HepG2 (cell line): ENCODE measurements around the gene RSPRY1. TPM values are rescaled to one million over a fixed set of nuclear protein-coding genes. Genes with fewer than 3 reads are reported as not detected.
A peak's percentile ranks its signal among the peaks of the same experiment; 100 is the strongest.

ENCODE experiments used
- ATF2 ChIP-seq: sonication (generic); formaldehyde crosslinking; IDR thresholded peaks from 2 replicates; pipeline ENCODE4 v1.4.0; 2020; ENCODE audit warnings: missing genetic modification reagents
- DMAP1 ChIP-seq: IDR thresholded peaks from 2 replicates; pipeline ENCODE4 v1.6.1; 2016
- HNF1A ChIP-seq, 2 experiments: sonication (generic) in 1 of 2; formaldehyde crosslinking in 1 of 2; IDR thresholded peaks; 2 replicates each; pipeline versions ENCODE4 v1.4.0 to v1.6.1; 2016 to 2020; ENCODE audit warnings: borderline replicate concordance in 1 of 2, low read depth in 1 of 2, mild to moderate bottlenecking in 1 of 2, missing genetic modification reagents in 1 of 2
- IRX3 ChIP-seq: sonication (generic); formaldehyde crosslinking; IDR thresholded peaks from 2 replicates; pipeline ENCODE4 v1.8.1; 2023; ENCODE audit warnings: mild to moderate bottlenecking, low read depth, missing genetic modification reagents, borderline replicate concordance
- NONO ChIP-seq, 2 experiments: fragments of 450-650 bp in 1 of 2; sonication (generic) in 1 of 2; formaldehyde crosslinking in 1 of 2; IDR thresholded peaks in 1 of 2; conservative IDR thresholded peaks in 1 of 2; 2 replicates each; pipeline versions ENCODE4 v1.6.1 to v1.8.0; 2017 to 2022; ENCODE audit warnings: mild to moderate bottlenecking in 1 of 2, missing genetic modification reagents in 1 of 2, moderate library complexity in 1 of 2
- PTBP1 ChIP-seq: fragments of 200-400 bp; formaldehyde crosslinking; IDR thresholded peaks from 2 replicates; pipeline ENCODE4 v1.6.1; 2018; ENCODE audit warnings: low read length, low read depth; ENCODE audit not compliant: poor library complexity, severe bottlenecking
- RAD51 ChIP-seq: fragments of 450-650 bp; IDR thresholded peaks from 2 replicates; pipeline ENCODE4 v1.6.1; 2016; ENCODE audit warnings: borderline replicate concordance
- SETDB1 ChIP-seq: sonication (generic); formaldehyde crosslinking; IDR thresholded peaks from 2 replicates; pipeline ENCODE4 v1.5.1; 2020; ENCODE audit warnings: missing genetic modification reagents, mild to moderate bottlenecking, borderline replicate concordance
- TBP ChIP-seq: sonication (generic); formaldehyde crosslinking; IDR thresholded peaks from 2 replicates; pipeline ENCODE4 v1.5.0; 2020; ENCODE audit warnings: missing genetic modification reagents
- TBX3 ChIP-seq: fragments of 450-650 bp; IDR thresholded peaks from 2 replicates; pipeline ENCODE4 v1.6.1; 2017; ENCODE audit warnings: antibody characterized with exemption, mild to moderate bottlenecking, inconsistent platforms, borderline replicate concordance
- ZMYM3 ChIP-seq: sonication (generic); formaldehyde crosslinking; IDR thresholded peaks from 2 replicates; pipeline ENCODE4 v1.5.1; 2020; ENCODE audit warnings: mild to moderate bottlenecking, missing genetic modification reagents
- ZNF512B ChIP-seq: sonication (generic); formaldehyde crosslinking; IDR thresholded peaks from 2 replicates; pipeline ENCODE4 v1.5.1; 2020; ENCODE audit warnings: missing genetic modification reagents, mild to moderate bottlenecking, borderline replicate concordance
- ZNF570 ChIP-seq: sonication (generic); formaldehyde crosslinking; IDR thresholded peaks from 2 replicates; pipeline ENCODE4 v1.4.0; 2020; ENCODE audit warnings: mild to moderate bottlenecking, missing genetic modification reagents, borderline replicate concordance
- ZNF839 ChIP-seq: sonication (generic); formaldehyde crosslinking; IDR thresholded peaks from 2 replicates; pipeline ENCODE4 v1.4.0; 2020; ENCODE audit warnings: missing genetic modification reagents, mild to moderate bottlenecking, borderline replicate concordance
- ZNF841 ChIP-seq: sonication (generic); formaldehyde crosslinking; IDR thresholded peaks from 2 replicates; pipeline ENCODE4 v1.8.1; 2023; ENCODE audit warnings: missing genetic modification reagents, borderline replicate concordance
- polyA plus RNA-seq, 8 experiments: library from polyadenylated mRNA; depleted of rRNA in 3 of 8; stranded (reverse) in 7 of 8; unstranded in 1 of 8; fragments of >200 nt; fragmentation: Illumina TruSeq in 4 of 8; extraction: Trizol in 4 of 8; gene quantifications; 2 replicates each; pipeline versions ENCODE4 v1.2.1 to v1.2.3, GENCODE V29; 2011 to 2016; ENCODE audit warnings: low read depth in 4 of 8, missing spikeins in 1 of 8, mixed read lengths in 1 of 8; ENCODE audit not compliant: insufficient read depth in 1 of 8
- total RNA-seq, 5 experiments: library from RNA; depleted of rRNA; stranded (reverse); fragments of >200 nt; fragmentation: Illumina TruSeq; extraction: Trizol; gene quantifications; 2 replicates each; pipeline ENCODE4 v1.2.3, GENCODE V29; 2016; ENCODE audit warnings: low read depth in 1 of 5
- TF ChIP-seq, protein P1 (sequence below): sonication (generic); formaldehyde crosslinking; IDR thresholded peaks from 2 replicates; pipeline ENCODE4 v1.8.0; 2022; ENCODE audit warnings: missing genetic modification reagents, mild to moderate bottlenecking, moderate library complexity, borderline replicate concordance

RSPRY1 gene
- total and polyA plus RNA-seq, 2 of the 13 experiments (the other 11 are each of a cell fraction or from before 2014, with no cell fraction given), result 53.4 to 61.0 TPM

- TF ChIP-seq HNF1A (IDR thresholded peaks at IDR 0.05; ENCODE audit: low read depth) (no peak), HNF1A (CRISPR knock-in tag; IDR thresholded peaks at IDR 0.05; ENCODE audit: borderline replicate concordance) (no peak; the same call in 1 of the 2 replicates), ATF2 (CRISPR knock-in tag) (no peak; the same call in 1 of the 2 replicates), RAD51 (peak; percentile 100), ZNF512B (0 out of 2 replicates have a peak, but pooled peaks have one; percentile 65), TBX3 (peak; percentile 76), IRX3 (CRISPR knock-in tag) (0 out of 2 replicates have a peak, but pooled peaks have one; percentile 71), NONO (IDR thresholded peaks at IDR 0.05) (no peak), NONO (CRISPR knock-in tag; conservative IDR thresholded peaks at IDR 0.05) (peak; percentile 91), ZNF841 (CRISPR knock-in tag) (no peak), ZNF570 (no peak; the same call in 1 of the 2 replicates), TBP (CRISPR knock-in tag) (no peak), ZNF839 (CRISPR knock-in tag) (peak; percentile 90; the same call in 1 of the 2 replicates), SETDB1 (CRISPR knock-in tag) (no peak), ZMYM3 (CRISPR knock-in tag) (no peak; the same call in 1 of the 2 replicates), DMAP1 (CRISPR knock-in tag) (peak; percentile 92), PTBP1 (no peak)
- TF ChIP-seq, protein P1, sequence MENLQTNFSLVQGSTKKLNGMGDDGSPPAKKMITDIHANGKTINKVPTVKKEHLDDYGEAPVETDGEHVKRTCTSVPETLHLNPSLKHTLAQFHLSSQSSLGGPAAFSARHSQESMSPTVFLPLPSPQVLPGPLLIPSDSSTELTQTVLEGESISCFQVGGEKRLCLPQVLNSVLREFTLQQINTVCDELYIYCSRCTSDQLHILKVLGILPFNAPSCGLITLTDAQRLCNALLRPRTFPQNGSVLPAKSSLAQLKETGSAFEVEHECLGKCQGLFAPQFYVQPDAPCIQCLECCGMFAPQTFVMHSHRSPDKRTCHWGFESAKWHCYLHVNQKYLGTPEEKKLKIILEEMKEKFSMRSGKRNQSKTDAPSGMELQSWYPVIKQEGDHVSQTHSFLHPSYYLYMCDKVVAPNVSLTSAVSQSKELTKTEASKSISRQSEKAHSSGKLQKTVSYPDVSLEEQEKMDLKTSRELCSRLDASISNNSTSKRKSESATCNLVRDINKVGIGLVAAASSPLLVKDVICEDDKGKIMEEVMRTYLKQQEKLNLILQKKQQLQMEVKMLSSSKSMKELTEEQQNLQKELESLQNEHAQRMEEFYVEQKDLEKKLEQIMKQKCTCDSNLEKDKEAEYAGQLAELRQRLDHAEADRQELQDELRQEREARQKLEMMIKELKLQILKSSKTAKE (CRISPR knock-in tag), result no peak
Measured at GRCh38 chr16:57185945-57186871, at the start of gene RSPRY1, which contains the start of gene PSME3IP1 (continued).
